Calu3 (cell line): ENCODE measurements around the gene GAL3ST3. TPM values are rescaled to one million over a fixed set of nuclear protein-coding genes. Genes with fewer than 3 reads are reported as not detected.

Source experiments
- BruUV-seq: library from RNA; stranded (reverse); fragments of 400-500 nt; replicated peaks from 2 replicates; lab custom pipeline; 2021; lab: Mats Ljungman, UMichigan
- CTCF ChIA-PET: fragments of 300-600 bp; sonication (Branson Sonifier 250); formaldehyde crosslinking; loops from one replicate; lab custom pipeline; 2022; ENCODE audit warnings: antibody characterized with exemption; lab: Charles Lee
- DNase-seq: peaks from one replicate; pipeline ENCODE4 v3.0.0; 2022
- H3K27ac Mint-ChIP-seq: one replicate; pipeline ENCODE4 v1.8.0; 2022; ENCODE audit warnings: mixed read lengths; ENCODE audit not compliant: unreplicated experiment
- H3K27me3 Mint-ChIP-seq: one replicate; pipeline ENCODE4 v1.8.0; 2022; ENCODE audit warnings: mixed read lengths; ENCODE audit not compliant: unreplicated experiment
- H3K36me3 Mint-ChIP-seq: one replicate; pipeline ENCODE4 v1.8.0; 2022; ENCODE audit warnings: mild to moderate bottlenecking, moderate library complexity, mixed read lengths; ENCODE audit not compliant: insufficient read depth, unreplicated experiment
- H3K4me1 Mint-ChIP-seq: one replicate; pipeline ENCODE4 v1.8.0; 2022; ENCODE audit warnings: mild to moderate bottlenecking, low read depth, mixed read lengths; ENCODE audit not compliant: unreplicated experiment
- H3K4me3 Mint-ChIP-seq: one replicate; pipeline ENCODE4 v1.8.0; 2022; ENCODE audit warnings: mild to moderate bottlenecking, low read depth, moderate library complexity, mixed read lengths; ENCODE audit not compliant: unreplicated experiment
- H3K9me3 Mint-ChIP-seq: one replicate; pipeline ENCODE4 v1.8.0; 2022; ENCODE audit warnings: low read depth, mixed read lengths; ENCODE audit not compliant: unreplicated experiment
- intact Hi-C: fragments of 100-400 bp; cut with micrococcal nuclease; formaldehyde crosslinking; loops from one replicate; pipeline ENCODE4 v1.10.0; 2022; ENCODE audit not compliant: unreplicated experiment
- total RNA-seq: library from RNA; stranded (reverse); gene quantifications from 2 replicates; pipeline ENCODE4 v1.2.3, GENCODE V29; 2022
- TF ChIP-seq, protein P1 (sequence below): fragments of 200-600 bp; IDR thresholded peaks from one replicate; pipeline ENCODE4 v1.8.0; 2022; ENCODE audit warnings: antibody characterized with exemption; ENCODE audit not compliant: unreplicated experiment

GAL3ST3 gene
- total RNA-seq, 1 experiment from 2014 or later: not detected

DNA sequence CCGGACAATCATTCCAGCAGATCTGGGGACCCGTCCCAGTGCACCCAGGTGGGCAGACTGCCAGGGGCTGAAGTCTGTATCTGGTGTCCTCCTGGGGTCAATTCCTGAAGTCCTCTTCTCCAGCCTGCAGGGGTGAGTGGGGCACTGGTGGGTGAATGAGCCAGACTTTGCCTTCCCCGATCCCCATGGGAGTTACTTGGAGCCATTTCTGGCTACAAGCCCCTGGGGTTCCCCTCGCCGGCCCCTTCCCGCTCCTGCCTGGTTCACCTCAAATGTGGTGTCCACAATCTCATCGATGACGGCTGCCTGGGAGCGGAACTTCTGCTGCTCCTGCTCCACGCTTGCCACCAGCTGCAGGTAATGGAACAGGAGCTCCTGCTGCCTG is 32.2 kb downstream of the GAL3ST3 start:
- Mint-ChIP-seq H3K27me3 (no peaks in the 10 kb centered on the region), H3K4me3 (no peak overlapping the region), H3K9me3 (no peaks in the 10 kb centered on the region), H3K27ac (no peak overlapping the region), H3K36me3 (peaks cover 22% of the 10 kb centered on the region), H3K4me1 (peaks cover 54% of the 10 kb centered on the region)
- DNase-seq: no peak
- TF ChIP-seq, protein P1, sequence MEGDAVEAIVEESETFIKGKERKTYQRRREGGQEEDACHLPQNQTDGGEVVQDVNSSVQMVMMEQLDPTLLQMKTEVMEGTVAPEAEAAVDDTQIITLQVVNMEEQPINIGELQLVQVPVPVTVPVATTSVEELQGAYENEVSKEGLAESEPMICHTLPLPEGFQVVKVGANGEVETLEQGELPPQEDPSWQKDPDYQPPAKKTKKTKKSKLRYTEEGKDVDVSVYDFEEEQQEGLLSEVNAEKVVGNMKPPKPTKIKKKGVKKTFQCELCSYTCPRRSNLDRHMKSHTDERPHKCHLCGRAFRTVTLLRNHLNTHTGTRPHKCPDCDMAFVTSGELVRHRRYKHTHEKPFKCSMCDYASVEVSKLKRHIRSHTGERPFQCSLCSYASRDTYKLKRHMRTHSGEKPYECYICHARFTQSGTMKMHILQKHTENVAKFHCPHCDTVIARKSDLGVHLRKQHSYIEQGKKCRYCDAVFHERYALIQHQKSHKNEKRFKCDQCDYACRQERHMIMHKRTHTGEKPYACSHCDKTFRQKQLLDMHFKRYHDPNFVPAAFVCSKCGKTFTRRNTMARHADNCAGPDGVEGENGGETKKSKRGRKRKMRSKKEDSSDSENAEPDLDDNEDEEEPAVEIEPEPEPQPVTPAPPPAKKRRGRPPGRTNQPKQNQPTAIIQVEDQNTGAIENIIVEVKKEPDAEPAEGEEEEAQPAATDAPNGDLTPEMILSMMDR: no peak
- CTCF ChIA-PET: no interaction called here
- no TSS peak for BruUV-seq
- intact Hi-C loops: no loop called here

DNA sequence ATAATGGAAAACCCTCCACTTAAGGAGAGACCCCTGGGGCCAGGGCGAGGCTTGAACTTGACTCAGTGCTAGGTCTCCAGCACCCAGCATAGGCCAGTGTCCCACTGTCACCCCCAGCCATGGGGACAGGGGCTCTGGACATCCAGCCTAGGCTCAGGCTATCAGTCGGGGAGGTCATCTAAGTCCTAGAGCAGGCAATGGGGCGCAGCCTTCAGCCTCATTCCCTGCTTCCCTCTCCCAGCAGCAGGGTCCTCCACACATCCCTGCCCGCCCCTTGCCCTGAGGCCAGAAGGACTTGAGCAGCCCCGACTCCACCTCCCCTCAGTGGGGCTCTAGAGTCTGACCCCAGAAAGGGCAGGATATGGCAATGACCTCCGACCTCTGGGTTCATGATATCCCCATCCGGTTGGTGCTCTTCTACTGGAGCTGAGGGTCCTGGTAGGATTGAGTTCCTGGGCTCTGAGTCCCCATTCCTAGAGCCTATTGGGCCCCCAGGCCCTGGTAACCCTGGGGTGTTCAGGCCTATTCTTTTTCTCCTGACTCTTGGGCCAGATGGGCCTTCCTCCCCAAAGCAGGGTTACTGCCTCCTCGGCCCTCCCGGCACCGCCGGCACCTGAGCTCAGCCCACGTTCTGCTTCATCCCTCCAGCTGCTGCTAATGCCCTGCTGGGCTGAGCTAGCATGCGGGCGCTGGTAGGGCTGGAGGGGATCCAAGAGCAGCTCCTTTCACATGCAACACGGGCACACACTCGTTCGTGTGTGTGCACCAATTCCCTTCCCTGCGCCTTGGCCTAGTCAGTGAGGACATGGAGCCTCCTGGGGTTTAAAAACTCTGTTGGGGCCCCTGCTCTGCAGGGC is 32.8 kb downstream of the GAL3ST3 start:
- Mint-ChIP-seq H3K27me3 (no peaks in the 10 kb centered on the region), H3K27ac (no peak overlapping the region), H3K4me3 (no peak overlapping the region), H3K9me3 (no peaks in the 10 kb centered on the region), H3K36me3 (peaks cover 28% of the 10 kb centered on the region), H3K4me1 (peaks cover 48% of the 10 kb centered on the region)
- CTCF ChIA-PET: interaction anchor here (0.6 kb wide), 1 partner anchor 199 kb away, joined by 3 read pairs; no protein-coding TSS in a partner anchor
- intact Hi-C loops: no loop called here
- no TSS peak for BruUV-seq
- TF ChIP-seq, protein P1: no peak
- no peak for DNase-seq

DNA sequence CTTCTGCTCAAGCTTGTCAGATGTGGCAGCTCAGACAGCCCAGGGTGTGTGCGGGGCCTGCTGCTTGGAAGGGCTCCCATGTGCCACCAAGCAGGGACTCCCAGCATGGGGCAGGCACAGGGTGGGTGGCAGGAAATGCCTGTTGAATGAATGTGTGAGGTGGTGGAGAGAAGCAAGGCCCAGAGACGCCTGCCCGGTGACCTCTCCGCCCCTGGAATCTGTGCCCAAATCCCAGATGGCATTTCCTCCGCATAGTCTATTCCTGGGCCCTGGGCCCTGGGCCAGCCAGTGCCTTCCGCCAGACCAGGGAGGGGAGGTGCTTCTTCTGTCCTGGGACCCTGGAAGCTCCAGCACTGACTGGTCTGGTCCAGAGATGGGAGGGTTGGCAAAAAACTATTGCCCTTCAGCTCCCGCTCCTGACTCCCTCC is 33.5 kb downstream of the GAL3ST3 start:
- TF ChIP-seq, protein P1: no peak
- Mint-ChIP-seq H3K9me3 (no peaks in the 10 kb centered on the region), H3K36me3 (peaks cover 33% of the 10 kb centered on the region), H3K4me1 (peaks cover 42% of the 10 kb centered on the region), H3K27me3 (no peaks in the 10 kb centered on the region), H3K27ac (no peak overlapping the region), H3K4me3 (no peak overlapping the region)
- CTCF ChIA-PET: interaction anchor here (0.6 to 0.8 kb wide), 2 partner anchors 11 to 198 kb away, joined by 3 read pairs; partner anchors contain the start of gene CATSPER1
- BruUV-seq: no TSS peak
- intact Hi-C loops: no loop called here
- peak; percentile 46 for DNase-seq

DNA sequence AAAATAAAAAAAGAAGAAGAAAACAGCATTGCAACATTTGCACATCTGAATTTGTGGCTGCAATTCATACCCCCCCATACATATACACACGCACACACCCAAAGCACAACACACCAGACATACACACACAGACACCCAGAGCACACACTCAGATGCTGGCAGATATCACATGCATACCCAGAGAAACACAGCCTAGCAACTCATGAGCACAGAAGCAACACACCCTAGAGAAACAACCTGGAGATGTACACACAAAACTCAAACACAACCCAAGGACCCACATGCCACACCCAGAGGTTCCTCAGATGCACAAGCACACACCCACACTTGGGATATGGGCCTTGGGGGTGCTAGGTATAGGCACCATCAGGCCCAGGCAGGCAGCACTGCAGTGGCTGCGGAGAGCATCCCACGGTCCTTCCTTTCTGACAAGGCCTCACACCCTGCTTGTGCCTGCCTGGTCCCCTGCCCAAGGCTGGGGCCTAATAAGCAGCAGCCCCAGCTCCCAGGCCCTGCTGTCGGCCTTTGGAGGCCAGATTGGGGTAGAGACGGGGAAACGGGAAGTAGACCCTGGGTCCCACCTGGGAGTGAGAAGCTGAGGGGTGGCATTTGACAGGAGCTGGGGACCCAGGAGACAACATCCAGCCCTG is 34.0 kb downstream of the GAL3ST3 start:
- Mint-ChIP-seq H3K27ac (peak overlapping the region; percentile 21), H3K4me1 (peaks cover 36% of the 10 kb centered on the region), H3K9me3 (no peaks in the 10 kb centered on the region), H3K36me3 (peaks cover 33% of the 10 kb centered on the region), H3K4me3 (peak overlapping the region; percentile 16), H3K27me3 (no peaks in the 10 kb centered on the region)
- no TSS peak for BruUV-seq
- no peak for DNase-seq
- TF ChIP-seq, protein P1: no peak
- CTCF ChIA-PET: interaction anchor here (0.6 to 0.8 kb wide), 2 partner anchors 12 to 197 kb away, joined by 3 read pairs; partner anchors contain the start of gene CATSPER1
- intact Hi-C loops: no loop called here
